K562 (cell line): ENCODE measurements around the gene ZNF213. TPM values are rescaled to one million over a fixed set of nuclear protein-coding genes. Genes with fewer than 3 reads are reported as not detected.

Experiments
- JUN ChIP-seq, 2 experiments: sonication (generic) in 1 of 2; formaldehyde crosslinking in 1 of 2; IDR thresholded peaks; 2 replicates each; pipeline versions ENCODE4 v1.6.1 to v1.8.0; 2012 to 2022; ENCODE audit warnings: borderline replicate concordance in 2 of 2, mild to moderate bottlenecking in 2 of 2, improper control_type of control experiment in 1 of 2, low read depth in 1 of 2, low read length in 1 of 2, missing genetic modification reagents in 1 of 2
- MAFK ChIP-seq: IDR thresholded peaks from 2 replicates; pipeline ENCODE4 v1.6.1; 2011; ENCODE audit warnings: low read length, improper control_type of control experiment
- NCOA2 ChIP-seq, 2 experiments: fragments of 450-650 bp; IDR thresholded peaks; 2 replicates each; pipeline ENCODE4 v1.6.1; 2018; ENCODE audit warnings: mild to moderate bottlenecking in 2 of 2, moderate library complexity in 1 of 2; ENCODE audit not compliant: partially characterized antibody in 2 of 2
- RCOR1 ChIP-seq, 2 experiments: IDR thresholded peaks; 2 replicates each; pipeline ENCODE4 v1.6.1; 2012; ENCODE audit warnings: low read depth in 2 of 2, low read length in 2 of 2, borderline replicate concordance in 1 of 2, improper control_type of control experiment in 1 of 2
- TAF7 ChIP-seq: fragments of 450-650 bp; IDR thresholded peaks from 2 replicates; pipeline ENCODE4 v1.6.1; 2016; ENCODE audit warnings: missing genetic modification characterization, missing compliant biosample characterization
- ZNF77 ChIP-seq: fragments of 250-450 bp; sonication (Bioruptor Pico); IDR thresholded peaks from 2 replicates; pipeline ENCODE4 v1.5.0; 2020
- polyA plus RNA-seq, 8 experiments: library from polyadenylated mRNA; depleted of rRNA in 4 of 8; stranded (reverse) in 5 of 8; unstranded in 3 of 8; fragments of >200 nt; fragmentation: Nextera tagmentation in 2 of 8; fragmentation: Illumina TruSeq in 1 of 8; extraction: Ambion mirVana in 2 of 8; extraction: Trizol in 1 of 8; gene quantifications; 2 replicates each; pipeline versions ENCODE4 v1.2.1 to v1.2.3, GENCODE V29; 2011 to 2014; ENCODE audit warnings: inconsistent platforms in 1 of 8, missing spikeins in 1 of 8
- total RNA-seq, 7 experiments: library from RNA; depleted of rRNA in 6 of 7; stranded (reverse); fragments of >200 nt in 6 of 7; fragmentation: Illumina TruSeq in 2 of 7; extraction: Trizol in 2 of 7; gene quantifications; 2 replicates each; pipeline versions ENCODE4 v1.2.1 to v1.2.3, GENCODE V29; 2011 to 2021; ENCODE audit warnings: low replicate concordance in 1 of 7
- TF ChIP-seq, protein P1 (sequence below): fragments of 450-650 bp; IDR thresholded peaks from 2 replicates; pipeline ENCODE4 v1.6.1; 2017; ENCODE audit warnings: antibody characterized with exemption, mild to moderate bottlenecking
- TF ChIP-seq, protein P2 (sequence below), 2 experiments: fragments of 450-650 bp; IDR thresholded peaks; 2 replicates each; pipeline ENCODE4 v1.6.1; 2016
- TF ChIP-seq, protein P3 (sequence below): IDR thresholded peaks from 2 replicates; pipeline ENCODE4 v1.6.1; 2011; ENCODE audit warnings: borderline replicate concordance, low read depth, mild to moderate bottlenecking, moderate library complexity, low read length; ENCODE audit not compliant: insufficient read depth, poor library complexity, severe bottlenecking
- TF ChIP-seq, protein P4 (sequence below), 2 experiments: fragments of 150-350 bp in 1 of 2; IDR thresholded peaks; 2 replicates each; pipeline ENCODE4 v1.6.1; 2012 to 2016; ENCODE audit warnings: low read depth in 2 of 2, low read length in 2 of 2, mild to moderate bottlenecking in 1 of 2, moderate library complexity in 1 of 2
- TF ChIP-seq, protein P5 (sequence below): fragments of 450-650 bp; IDR thresholded peaks from 2 replicates; pipeline ENCODE4 v1.6.1; 2016; ENCODE audit warnings: missing biosample characterization, missing genetic modification characterization

ZNF213 gene
- total and polyA plus RNA-seq, 9 of the 15 experiments (the other 6 are each of a cell fraction or from before 2014, with no cell fraction given): 0.49 to 10.0 (median 1.8) TPM

DNA sequence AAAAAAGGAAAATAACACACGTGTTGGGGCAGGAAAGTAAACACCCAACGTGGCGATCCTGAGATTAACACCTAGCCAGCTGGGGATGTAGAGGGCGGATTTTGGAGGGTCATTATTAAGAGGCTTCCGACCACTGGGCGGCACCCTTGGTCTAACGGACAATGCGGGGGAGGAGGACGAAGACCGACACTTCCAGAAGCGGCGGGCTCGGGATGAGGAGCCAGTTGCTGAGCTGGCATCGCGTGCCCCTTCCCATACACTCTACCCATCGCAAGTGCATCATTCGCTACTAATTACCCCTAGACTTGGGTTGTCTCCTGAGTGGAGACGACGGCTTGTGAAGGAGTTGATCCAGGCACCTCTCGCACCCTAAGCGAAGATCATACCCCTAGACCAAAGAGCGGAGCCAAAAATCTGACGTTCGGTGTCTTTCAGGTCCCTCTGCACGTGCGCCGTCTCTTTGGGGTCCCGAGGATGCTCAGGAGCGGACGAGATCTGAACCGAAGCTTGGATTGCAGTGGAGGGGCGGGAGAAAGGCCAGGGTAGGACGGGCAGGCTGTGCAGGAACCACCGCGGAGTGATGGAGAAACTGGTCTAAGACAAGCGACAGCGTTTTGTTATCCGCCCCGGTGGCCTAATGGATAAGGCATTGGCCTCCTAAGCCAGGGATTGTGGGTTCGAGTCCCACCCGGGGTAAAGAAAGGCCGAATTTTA is 17.6 kb downstream of the ZNF213 start (continued):
- TF ChIP-seq, protein P1, sequence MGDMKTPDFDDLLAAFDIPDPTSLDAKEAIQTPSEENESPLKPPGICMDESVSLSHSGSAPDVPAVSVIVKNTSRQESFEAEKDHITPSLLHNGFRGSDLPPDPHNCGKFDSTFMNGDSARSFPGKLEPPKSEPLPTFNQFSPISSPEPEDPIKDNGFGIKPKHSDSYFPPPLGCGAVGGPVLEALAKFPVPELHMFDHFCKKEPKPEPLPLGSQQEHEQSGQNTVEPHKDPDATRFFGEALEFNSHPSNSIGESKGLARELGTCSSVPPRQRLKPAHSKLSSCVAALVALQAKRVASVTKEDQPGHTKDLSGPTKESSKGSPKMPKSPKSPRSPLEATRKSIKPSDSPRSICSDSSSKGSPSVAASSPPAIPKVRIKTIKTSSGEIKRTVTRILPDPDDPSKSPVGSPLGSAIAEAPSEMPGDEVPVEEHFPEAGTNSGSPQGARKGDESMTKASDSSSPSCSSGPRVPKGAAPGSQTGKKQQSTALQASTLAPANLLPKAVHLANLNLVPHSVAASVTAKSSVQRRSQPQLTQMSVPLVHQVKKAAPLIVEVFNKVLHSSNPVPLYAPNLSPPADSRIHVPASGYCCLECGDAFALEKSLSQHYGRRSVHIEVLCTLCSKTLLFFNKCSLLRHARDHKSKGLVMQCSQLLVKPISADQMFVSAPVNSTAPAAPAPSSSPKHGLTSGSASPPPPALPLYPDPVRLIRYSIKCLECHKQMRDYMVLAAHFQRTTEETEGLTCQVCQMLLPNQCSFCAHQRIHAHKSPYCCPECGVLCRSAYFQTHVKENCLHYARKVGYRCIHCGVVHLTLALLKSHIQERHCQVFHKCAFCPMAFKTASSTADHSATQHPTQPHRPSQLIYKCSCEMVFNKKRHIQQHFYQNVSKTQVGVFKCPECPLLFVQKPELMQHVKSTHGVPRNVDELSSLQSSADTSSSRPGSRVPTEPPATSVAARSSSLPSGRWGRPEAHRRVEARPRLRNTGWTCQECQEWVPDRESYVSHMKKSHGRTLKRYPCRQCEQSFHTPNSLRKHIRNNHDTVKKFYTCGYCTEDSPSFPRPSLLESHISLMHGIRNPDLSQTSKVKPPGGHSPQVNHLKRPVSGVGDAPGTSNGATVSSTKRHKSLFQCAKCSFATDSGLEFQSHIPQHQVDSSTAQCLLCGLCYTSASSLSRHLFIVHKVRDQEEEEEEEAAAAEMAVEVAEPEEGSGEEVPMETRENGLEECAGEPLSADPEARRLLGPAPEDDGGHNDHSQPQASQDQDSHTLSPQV: peak; percentile 87
- TF ChIP-seq TAF7 (tag) (no peak), JUN (IDR thresholded peaks at IDR 0.05; ENCODE audit: borderline replicate concordance, low read depth, low read length) (peak; percentile 26; the same call in 1 of the 2 replicates), JUN (CRISPR knock-in tag; IDR thresholded peaks at IDR 0.05; ENCODE audit: borderline replicate concordance) (no peak; the same call in 1 of the 2 replicates), NCOA2 (IDR thresholded peaks at IDR 0.05; ENCODE audit: partially characterized antibody in 2 of 2) (no peak), RCOR1 (IDR thresholded peaks at IDR 0.05; ENCODE audit: borderline replicate concordance in 1 of 2, low read depth in 2 of 2, low read length in 2 of 2) (peak; percentile 40 to 88; a peak in 2 of 4 replicates), MAFK (peak; percentile 4; the same call in 1 of the 2 replicates), ZNF77 (CRISPR knock-in tag) (no peak)
- TF ChIP-seq, protein P2, sequence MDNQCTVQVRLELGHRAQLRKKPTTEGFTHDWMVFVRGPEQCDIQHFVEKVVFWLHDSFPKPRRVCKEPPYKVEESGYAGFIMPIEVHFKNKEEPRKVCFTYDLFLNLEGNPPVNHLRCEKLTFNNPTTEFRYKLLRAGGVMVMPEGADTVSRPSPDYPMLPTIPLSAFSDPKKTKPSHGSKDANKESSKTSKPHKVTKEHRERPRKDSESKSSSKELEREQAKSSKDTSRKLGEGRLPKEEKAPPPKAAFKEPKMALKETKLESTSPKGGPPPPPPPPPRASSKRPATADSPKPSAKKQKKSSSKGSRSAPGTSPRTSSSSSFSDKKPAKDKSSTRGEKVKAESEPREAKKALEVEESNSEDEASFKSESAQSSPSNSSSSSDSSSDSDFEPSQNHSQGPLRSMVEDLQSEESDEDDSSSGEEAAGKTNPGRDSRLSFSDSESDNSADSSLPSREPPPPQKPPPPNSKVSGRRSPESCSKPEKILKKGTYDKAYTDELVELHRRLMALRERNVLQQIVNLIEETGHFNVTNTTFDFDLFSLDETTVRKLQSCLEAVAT (IDR thresholded peaks at IDR 0.05): peak; percentile 13 to 61; a peak in 2 of 4 replicates
- TF ChIP-seq, protein P3, sequence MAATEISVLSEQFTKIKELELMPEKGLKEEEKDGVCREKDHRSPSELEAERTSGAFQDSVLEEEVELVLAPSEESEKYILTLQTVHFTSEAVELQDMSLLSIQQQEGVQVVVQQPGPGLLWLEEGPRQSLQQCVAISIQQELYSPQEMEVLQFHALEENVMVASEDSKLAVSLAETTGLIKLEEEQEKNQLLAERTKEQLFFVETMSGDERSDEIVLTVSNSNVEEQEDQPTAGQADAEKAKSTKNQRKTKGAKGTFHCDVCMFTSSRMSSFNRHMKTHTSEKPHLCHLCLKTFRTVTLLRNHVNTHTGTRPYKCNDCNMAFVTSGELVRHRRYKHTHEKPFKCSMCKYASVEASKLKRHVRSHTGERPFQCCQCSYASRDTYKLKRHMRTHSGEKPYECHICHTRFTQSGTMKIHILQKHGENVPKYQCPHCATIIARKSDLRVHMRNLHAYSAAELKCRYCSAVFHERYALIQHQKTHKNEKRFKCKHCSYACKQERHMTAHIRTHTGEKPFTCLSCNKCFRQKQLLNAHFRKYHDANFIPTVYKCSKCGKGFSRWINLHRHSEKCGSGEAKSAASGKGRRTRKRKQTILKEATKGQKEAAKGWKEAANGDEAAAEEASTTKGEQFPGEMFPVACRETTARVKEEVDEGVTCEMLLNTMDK: no peak
- TF ChIP-seq, protein P4, sequence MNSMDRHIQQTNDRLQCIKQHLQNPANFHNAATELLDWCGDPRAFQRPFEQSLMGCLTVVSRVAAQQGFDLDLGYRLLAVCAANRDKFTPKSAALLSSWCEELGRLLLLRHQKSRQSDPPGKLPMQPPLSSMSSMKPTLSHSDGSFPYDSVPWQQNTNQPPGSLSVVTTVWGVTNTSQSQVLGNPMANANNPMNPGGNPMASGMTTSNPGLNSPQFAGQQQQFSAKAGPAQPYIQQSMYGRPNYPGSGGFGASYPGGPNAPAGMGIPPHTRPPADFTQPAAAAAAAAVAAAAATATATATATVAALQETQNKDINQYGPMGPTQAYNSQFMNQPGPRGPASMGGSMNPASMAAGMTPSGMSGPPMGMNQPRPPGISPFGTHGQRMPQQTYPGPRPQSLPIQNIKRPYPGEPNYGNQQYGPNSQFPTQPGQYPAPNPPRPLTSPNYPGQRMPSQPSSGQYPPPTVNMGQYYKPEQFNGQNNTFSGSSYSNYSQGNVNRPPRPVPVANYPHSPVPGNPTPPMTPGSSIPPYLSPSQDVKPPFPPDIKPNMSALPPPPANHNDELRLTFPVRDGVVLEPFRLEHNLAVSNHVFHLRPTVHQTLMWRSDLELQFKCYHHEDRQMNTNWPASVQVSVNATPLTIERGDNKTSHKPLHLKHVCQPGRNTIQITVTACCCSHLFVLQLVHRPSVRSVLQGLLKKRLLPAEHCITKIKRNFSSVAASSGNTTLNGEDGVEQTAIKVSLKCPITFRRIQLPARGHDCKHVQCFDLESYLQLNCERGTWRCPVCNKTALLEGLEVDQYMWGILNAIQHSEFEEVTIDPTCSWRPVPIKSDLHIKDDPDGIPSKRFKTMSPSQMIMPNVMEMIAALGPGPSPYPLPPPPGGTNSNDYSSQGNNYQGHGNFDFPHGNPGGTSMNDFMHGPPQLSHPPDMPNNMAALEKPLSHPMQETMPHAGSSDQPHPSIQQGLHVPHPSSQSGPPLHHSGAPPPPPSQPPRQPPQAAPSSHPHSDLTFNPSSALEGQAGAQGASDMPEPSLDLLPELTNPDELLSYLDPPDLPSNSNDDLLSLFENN (IDR thresholded peaks at IDR 0.05; ENCODE audit: low read depth in 2 of 2, low read length in 2 of 2): peak in 1 of 2 experiments; percentile 22; a peak in 1 of 4 replicates
- TF ChIP-seq, protein P5, sequence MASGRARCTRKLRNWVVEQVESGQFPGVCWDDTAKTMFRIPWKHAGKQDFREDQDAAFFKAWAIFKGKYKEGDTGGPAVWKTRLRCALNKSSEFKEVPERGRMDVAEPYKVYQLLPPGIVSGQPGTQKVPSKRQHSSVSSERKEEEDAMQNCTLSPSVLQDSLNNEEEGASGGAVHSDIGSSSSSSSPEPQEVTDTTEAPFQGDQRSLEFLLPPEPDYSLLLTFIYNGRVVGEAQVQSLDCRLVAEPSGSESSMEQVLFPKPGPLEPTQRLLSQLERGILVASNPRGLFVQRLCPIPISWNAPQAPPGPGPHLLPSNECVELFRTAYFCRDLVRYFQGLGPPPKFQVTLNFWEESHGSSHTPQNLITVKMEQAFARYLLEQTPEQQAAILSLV (tag): no peak
